ENCODE measurements around the gene NXN.

DNA sequence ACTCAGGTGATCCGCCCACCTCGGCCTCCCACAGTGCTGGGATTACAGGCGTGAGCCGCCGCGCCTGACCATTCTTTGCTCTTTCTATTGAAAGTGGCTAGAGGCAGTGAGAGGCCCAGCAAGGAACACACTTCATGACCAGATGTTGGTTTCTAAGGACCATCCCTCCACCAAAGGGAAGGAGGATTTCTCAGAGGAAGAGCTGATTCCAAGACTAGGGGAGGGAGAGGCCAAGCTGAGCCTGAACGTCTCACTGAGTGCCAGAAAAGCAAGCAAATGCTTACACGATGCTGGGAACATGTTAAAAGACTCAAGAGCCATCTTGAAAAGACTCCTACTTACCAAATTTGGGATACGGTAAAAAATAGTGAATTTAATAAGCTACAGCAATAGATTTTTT is 118.2 kb downstream of the NXN start:
- TF ChIP-seq, protein P1, sequence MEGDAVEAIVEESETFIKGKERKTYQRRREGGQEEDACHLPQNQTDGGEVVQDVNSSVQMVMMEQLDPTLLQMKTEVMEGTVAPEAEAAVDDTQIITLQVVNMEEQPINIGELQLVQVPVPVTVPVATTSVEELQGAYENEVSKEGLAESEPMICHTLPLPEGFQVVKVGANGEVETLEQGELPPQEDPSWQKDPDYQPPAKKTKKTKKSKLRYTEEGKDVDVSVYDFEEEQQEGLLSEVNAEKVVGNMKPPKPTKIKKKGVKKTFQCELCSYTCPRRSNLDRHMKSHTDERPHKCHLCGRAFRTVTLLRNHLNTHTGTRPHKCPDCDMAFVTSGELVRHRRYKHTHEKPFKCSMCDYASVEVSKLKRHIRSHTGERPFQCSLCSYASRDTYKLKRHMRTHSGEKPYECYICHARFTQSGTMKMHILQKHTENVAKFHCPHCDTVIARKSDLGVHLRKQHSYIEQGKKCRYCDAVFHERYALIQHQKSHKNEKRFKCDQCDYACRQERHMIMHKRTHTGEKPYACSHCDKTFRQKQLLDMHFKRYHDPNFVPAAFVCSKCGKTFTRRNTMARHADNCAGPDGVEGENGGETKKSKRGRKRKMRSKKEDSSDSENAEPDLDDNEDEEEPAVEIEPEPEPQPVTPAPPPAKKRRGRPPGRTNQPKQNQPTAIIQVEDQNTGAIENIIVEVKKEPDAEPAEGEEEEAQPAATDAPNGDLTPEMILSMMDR (IDR thresholded peaks at IDR 0.05), result no peak
- no peak for TF ChIP-seq POLR2A (IDR thresholded peaks at IDR 0.05)
- no peak for TF ChIP-seq EP300 (IDR thresholded peaks at IDR 0.05)

Measured in ovary (tissue), 3 donors.